GM18867 (cell line): ENCODE measurements around the gene EVA1B.
A peak's percentile ranks its signal among the peaks of the same experiment; 100 is the strongest.

Experiments used
- ATAC-seq: cut with Tn5 transposase; IDR thresholded peaks from one replicate; pipeline ENCODE4 v1.9.1; 2021; ENCODE audit warnings: mild to moderate bottlenecking, moderate library complexity; ENCODE audit not compliant: unreplicated experiment

The EVA1B gene

GRCh38 chr1:36323636-36324352, at the start of gene EVA1B:
EVA1B (minus strand) TSS chr1:36323645; CDS start chr1:36323037, 608 bp downstream.
- ATAC-seq = no peak

GRCh38 chr1:36372617-36373016, 49.2 kb upstream of the EVA1B start:
- ATAC-seq = no peak

GRCh38 chr1:36369061-36369861, 45.8 kb upstream of the EVA1B start:
- ATAC-seq = no peak

GRCh38 chr1:36367798-36368197, 44.4 kb upstream of the EVA1B start:
- ATAC-seq = no peak

GRCh38 chr1:36367066-36367465, 43.6 kb upstream of the EVA1B start:
- ATAC-seq = no peak

GRCh38 chr1:36366091-36366661, 42.7 kb upstream of the EVA1B start:
- ATAC-seq = no peak

GRCh38 chr1:36365381-36365780, 41.9 kb upstream of the EVA1B start:
- ATAC-seq = no peak

- no peak for ATAC-seq
Measured at GRCh38 chr1:36359911-36360550, 36.6 kb upstream of the EVA1B start.

GRCh38 chr1:36359383-36359782, 35.9 kb upstream of the EVA1B start:
- no peak for ATAC-seq

- ATAC-seq = no peak
Measured at GRCh38 chr1:36358514-36359084, 35.2 kb upstream of the EVA1B start.

- ATAC-seq = no peak
Measured at GRCh38 chr1:36355811-36356210, 32.4 kb upstream of the EVA1B start.

GRCh38 chr1:36354486-36354885, 31.0 kb upstream of the EVA1B start:
- ATAC-seq = no peak

- ATAC-seq = no peak
Measured at GRCh38 chr1:36352910-36353878, 29.7 kb upstream of the EVA1B start.

GRCh38 chr1:36352125-36352909, 28.9 kb upstream of the EVA1B start:
- no peak for ATAC-seq

- ATAC-seq = no peak
Measured at GRCh38 chr1:36351227-36351977, 28.0 kb upstream of the EVA1B start.

- ATAC-seq = no peak
Measured at GRCh38 chr1:36350659-36351226, 27.3 kb upstream of the EVA1B start.

- no peak for ATAC-seq
Measured at GRCh38 chr1:36349839-36350238, 26.4 kb upstream of the EVA1B start.

GRCh38 chr1:36349241-36349671, 25.8 kb upstream of the EVA1B start:
- ATAC-seq = peak; percentile 73
